LNCAP (cell line): ENCODE data around the gene MAP3K21.

Source experiments
- TF ChIP-seq, protein P1 (sequence below): fragments of 450-650 bp; IDR thresholded peaks from 2 replicates; pipeline ENCODE4 v1.5.1; 2017; ENCODE audit warnings: mild to moderate bottlenecking

MAP3K21 gene

GRCh38 chr1:233412812-233413211 lies 85.3 kb downstream of the MAP3K21 start:
- TF ChIP-seq, protein P1, sequence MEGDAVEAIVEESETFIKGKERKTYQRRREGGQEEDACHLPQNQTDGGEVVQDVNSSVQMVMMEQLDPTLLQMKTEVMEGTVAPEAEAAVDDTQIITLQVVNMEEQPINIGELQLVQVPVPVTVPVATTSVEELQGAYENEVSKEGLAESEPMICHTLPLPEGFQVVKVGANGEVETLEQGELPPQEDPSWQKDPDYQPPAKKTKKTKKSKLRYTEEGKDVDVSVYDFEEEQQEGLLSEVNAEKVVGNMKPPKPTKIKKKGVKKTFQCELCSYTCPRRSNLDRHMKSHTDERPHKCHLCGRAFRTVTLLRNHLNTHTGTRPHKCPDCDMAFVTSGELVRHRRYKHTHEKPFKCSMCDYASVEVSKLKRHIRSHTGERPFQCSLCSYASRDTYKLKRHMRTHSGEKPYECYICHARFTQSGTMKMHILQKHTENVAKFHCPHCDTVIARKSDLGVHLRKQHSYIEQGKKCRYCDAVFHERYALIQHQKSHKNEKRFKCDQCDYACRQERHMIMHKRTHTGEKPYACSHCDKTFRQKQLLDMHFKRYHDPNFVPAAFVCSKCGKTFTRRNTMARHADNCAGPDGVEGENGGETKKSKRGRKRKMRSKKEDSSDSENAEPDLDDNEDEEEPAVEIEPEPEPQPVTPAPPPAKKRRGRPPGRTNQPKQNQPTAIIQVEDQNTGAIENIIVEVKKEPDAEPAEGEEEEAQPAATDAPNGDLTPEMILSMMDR: no peak

- TF ChIP-seq, protein P1: no peak
These were observed 93.8 kb downstream of the MAP3K21 start for GRCh38 chr1:233421293-233421692.

- TF ChIP-seq, protein P1: peak; percentile 58
These were observed 97.3 kb downstream of the MAP3K21 start for GRCh38 chr1:233424779-233425178.

GRCh38 chr1:233427907-233428306 lies 100.4 kb downstream of the MAP3K21 start:
- TF ChIP-seq, protein P1: no peak

- TF ChIP-seq, protein P1: no peak
These were observed 104.4 kb downstream of the MAP3K21 start for GRCh38 chr1:233431753-233432403.

GRCh38 chr1:233432916-233433315 lies 105.4 kb downstream of the MAP3K21 start:
- TF ChIP-seq, protein P1: no peak

DNA sequence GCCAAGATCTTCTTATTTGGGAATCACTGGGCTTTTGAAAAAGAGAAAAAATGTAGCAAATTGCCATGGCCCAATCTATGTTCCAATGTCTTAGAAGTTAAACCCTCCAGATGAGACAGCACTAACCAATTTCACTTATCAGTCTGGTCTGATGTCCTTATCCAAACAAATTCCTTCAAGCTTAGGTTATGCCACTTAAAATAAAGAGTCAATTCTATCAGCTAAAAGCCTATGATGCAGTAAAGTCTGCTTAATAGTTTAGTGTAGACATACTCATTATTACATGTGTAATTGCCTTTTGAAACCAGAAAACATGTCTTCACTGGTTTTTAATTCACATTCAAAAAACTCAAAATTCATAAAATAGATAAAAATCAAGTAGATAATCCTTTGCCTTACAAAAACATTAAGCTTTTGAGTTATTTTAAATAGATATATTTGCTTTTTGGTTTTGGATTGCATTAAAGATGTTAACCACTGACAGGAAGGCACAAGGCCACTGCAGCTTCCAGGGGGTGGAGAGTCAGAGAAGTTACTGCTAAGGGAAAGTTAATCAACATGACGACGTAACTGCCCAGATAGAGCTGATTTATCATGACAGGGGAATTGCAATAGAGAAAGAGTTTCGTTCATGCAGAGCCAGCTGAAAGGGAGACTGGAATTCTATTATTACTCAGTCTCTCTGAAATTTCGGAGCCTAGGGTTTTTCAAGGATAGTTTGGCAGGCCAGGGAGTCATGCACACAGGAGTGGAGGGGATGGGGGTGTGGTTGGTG lies 106.1 kb downstream of the MAP3K21 start:
- TF ChIP-seq, protein P1: no peak
